ENCODE data around the gene ZNF710. TPM values are rescaled to one million over a fixed set of nuclear protein-coding genes. Genes with fewer than 3 reads are reported as not detected.

The ZNF710 gene
- polyA plus RNA-seq, 1 donor from 2014 or later = 10.2 TPM

- Histone ChIP-seq H3K27ac (ENCODE audit: low read length) (no peak overlapping the region), H3K9me3 (ENCODE audit: low read length) (no peaks in the 10 kb centered on the region), H2AFZ (ENCODE audit: low read depth, low read length) (no peak overlapping the region), H3K79me2 (replicated peaks; ENCODE audit: insufficient read depth, low read length) (peaks cover 53% of the 10 kb centered on the region), H3K27me3 (ENCODE audit: insufficient read depth, low read depth, low read length) (no peaks in the 10 kb centered on the region), H3K4me2 (ENCODE audit: low read length) (no peak overlapping the region), H4K20me1 (ENCODE audit: insufficient read depth) (no peaks in the 10 kb centered on the region), H3K4me3 (ENCODE audit: low read length) (no peak overlapping the region), H3K9me2 (ENCODE audit: insufficient read depth, low read length) (no peaks in the 10 kb centered on the region), H3K36me3 (ENCODE audit: insufficient read depth, low read length) (no peaks in the 10 kb centered on the region), H3K9ac (ENCODE audit: low read length) (no peak overlapping the region), H3F3A (ENCODE audit: insufficient read depth, low read length, poor library complexity, severe bottlenecking) (no peaks in the 10 kb centered on the region)
- TF ChIP-seq REST (IDR thresholded peaks at IDR 0.05; ENCODE audit: borderline replicate concordance) (no peak), POLR2AphosphoS5 (IDR thresholded peaks at IDR 0.05) (no peak), MXI1 (conservative IDR thresholded peaks at IDR 0.05; ENCODE audit: poor library complexity, severe bottlenecking) (no peak), TAF1 (IDR thresholded peaks at IDR 0.05; ENCODE audit: low read depth) (no peak), SMC3 (conservative IDR thresholded peaks at IDR 0.05; ENCODE audit: poor library complexity) (no peak), RAD21 (conservative IDR thresholded peaks at IDR 0.05) (no peak), EZH2 (IDR thresholded peaks at IDR 0.05; ENCODE audit: borderline replicate concordance, insufficient read depth, low read length, poor library complexity, severe bottlenecking) (no peak), EP300 (conservative IDR thresholded peaks at IDR 0.05; ENCODE audit: poor library complexity, severe bottlenecking) (no peak), CTCF (IDR thresholded peaks at IDR 0.05; ENCODE audit: poor library complexity, severe bottlenecking) (no peak)
Measured at GRCh38 chr15:90004252-90004651, 3.1 kb downstream of the ZNF710 start.

GRCh38 chr15:90004671-90005070 is 3.5 kb downstream of the ZNF710 start:
- H3K9ac ChIP-seq (ENCODE audit: low read length) = no peak overlapping the region
- no peak overlapping the region for H2AFZ ChIP-seq (ENCODE audit: low read depth, low read length)
- H3K36me3 ChIP-seq (ENCODE audit: insufficient read depth, low read length) = no peaks in the 10 kb centered on the region
- H3K4me2 ChIP-seq (ENCODE audit: low read length) = no peak overlapping the region
- H4K20me1 ChIP-seq (ENCODE audit: insufficient read depth) = no peaks in the 10 kb centered on the region
- H3K27ac ChIP-seq (ENCODE audit: low read length) = no peak overlapping the region
- no peak overlapping the region for H3K4me3 ChIP-seq (ENCODE audit: low read length)
- H3K9me3 ChIP-seq (ENCODE audit: low read length) = no peaks in the 10 kb centered on the region
- no peaks in the 10 kb centered on the region for H3F3A ChIP-seq (ENCODE audit: insufficient read depth, low read length, poor library complexity, severe bottlenecking)
- no peaks in the 10 kb centered on the region for H3K27me3 ChIP-seq (ENCODE audit: insufficient read depth, low read depth, low read length)
- TF ChIP-seq EZH2 (IDR thresholded peaks at IDR 0.05; ENCODE audit: borderline replicate concordance, insufficient read depth, low read length, poor library complexity, severe bottlenecking) (no peak), TAF1 (IDR thresholded peaks at IDR 0.05; ENCODE audit: low read depth) (no peak), REST (IDR thresholded peaks at IDR 0.05; ENCODE audit: borderline replicate concordance) (no peak), RAD21 (conservative IDR thresholded peaks at IDR 0.05) (no peak), CTCF (IDR thresholded peaks at IDR 0.05; ENCODE audit: poor library complexity, severe bottlenecking) (no peak), EP300 (conservative IDR thresholded peaks at IDR 0.05; ENCODE audit: poor library complexity, severe bottlenecking) (no peak), MXI1 (conservative IDR thresholded peaks at IDR 0.05; ENCODE audit: poor library complexity, severe bottlenecking) (no peak), SMC3 (conservative IDR thresholded peaks at IDR 0.05; ENCODE audit: poor library complexity) (no peak), POLR2AphosphoS5 (IDR thresholded peaks at IDR 0.05) (no peak)
- H3K79me2 ChIP-seq (replicated peaks; ENCODE audit: insufficient read depth, low read length) = peaks cover 54% of the 10 kb centered on the region
- no peaks in the 10 kb centered on the region for H3K9me2 ChIP-seq (ENCODE audit: insufficient read depth, low read length)

Data from neural cell (in vitro differentiated cells).